GM23338 (cell line): ENCODE measurements around the gene ZNF469.

Source experiments
- CTCF ChIP-seq, 2 experiments: fragments of 200-600 bp in 1 of 2; sonication (generic) in 1 of 2; conservative IDR thresholded peaks; 2 replicates each; pipeline versions ENCODE4 v1.5.1 to v1.6.1; 2016 to 2017; ENCODE audit warnings: antibody characterized with exemption in 2 of 2, low read depth in 2 of 2, mild to moderate bottlenecking in 2 of 2, moderate library complexity in 1 of 2
- EZH2 ChIP-seq: fragments of 200-600 bp; sonication (generic); IDR thresholded peaks from one replicate; pipeline ENCODE4 v1.8.0; 2017; ENCODE audit warnings: antibody characterized with exemption, mild to moderate bottlenecking, low read depth; ENCODE audit not compliant: unreplicated experiment

- TF ChIP-seq CTCF (conservative IDR thresholded peaks at IDR 0.05; ENCODE audit: low read depth in 2 of 2) (no peak), EZH2 (no peak)
Observed at GRCh38 chr16:88415713-88416323, 33.1 kb downstream of the ZNF469 start.
